Esophagus (tissue), 2 donors: ENCODE measurements around the gene TTC6. TPM values are rescaled to one million over a fixed set of nuclear protein-coding genes. Genes with fewer than 3 reads are reported as not detected.
A peak's percentile ranks its signal among the peaks of the same experiment; 100 is the strongest.

Experiments
- H3K27ac ChIP-seq, 2 donors: one replicate each; pipeline ENCODE4 v1.5.1; 2013; ENCODE audit warnings: low read depth in 2 of 2, mild to moderate bottlenecking in 2 of 2, inconsistent platforms in 1 of 2, low read length in 1 of 2, moderate library complexity in 1 of 2
- H3K27me3 ChIP-seq, 2 donors: one replicate each; pipeline ENCODE4 v1.6.1; 2013; ENCODE audit warnings: low read length in 2 of 2, control low read depth in 1 of 2, mild to moderate bottlenecking in 1 of 2; ENCODE audit not compliant: insufficient read depth in 2 of 2, control insufficient read depth in 1 of 2
- H3K36me3 ChIP-seq, 2 donors: one replicate each; pipeline ENCODE4 v1.6.1; 2013; ENCODE audit warnings: low read length in 1 of 2; ENCODE audit not compliant: control insufficient read depth in 2 of 2, insufficient read depth in 2 of 2
- H3K4me1 ChIP-seq, 2 donors: one replicate each; pipeline ENCODE4 v1.6.1; 2013; ENCODE audit warnings: low read length in 1 of 2; ENCODE audit not compliant: control insufficient read depth in 2 of 2, insufficient read depth in 2 of 2
- H3K4me3 ChIP-seq, 2 donors: one replicate each; pipeline ENCODE4 v1.5.1; 2013; ENCODE audit warnings: low read length in 2 of 2, mild to moderate bottlenecking in 2 of 2, low read depth in 1 of 2, moderate library complexity in 1 of 2
- H3K9me3 ChIP-seq, 2 donors: one replicate each; pipeline ENCODE4 v1.6.1; 2013; ENCODE audit warnings: mild to moderate bottlenecking in 2 of 2, low read depth in 1 of 2, low read length in 1 of 2, moderate library complexity in 1 of 2; ENCODE audit not compliant: control insufficient read depth in 2 of 2, insufficient read depth in 1 of 2
- WGBS, 2 donors: extraction: QIAGEN DNeasy Blood & Tissue Kit; methylation state at CpG; one replicate each; pipeline ENCODE4 v1.1.7; 2013; 5-methylcytosine and 5-hydroxymethylcytosine counted together
- polyA plus RNA-seq, 2 donors: library from polyadenylated mRNA; stranded (reverse); fragments of 200-250 nt; gene quantifications; one replicate each; pipeline ENCODE4 v1.2.3, GENCODE V29; 2013
- donor health status: healthy with polysubstance abuse.
- donor health status: Bipolar disorder and iron deficiency.

The TTC6 gene
- polyA plus RNA-seq, 2 donors, result 0.27 to 2.4 TPM

DNA sequence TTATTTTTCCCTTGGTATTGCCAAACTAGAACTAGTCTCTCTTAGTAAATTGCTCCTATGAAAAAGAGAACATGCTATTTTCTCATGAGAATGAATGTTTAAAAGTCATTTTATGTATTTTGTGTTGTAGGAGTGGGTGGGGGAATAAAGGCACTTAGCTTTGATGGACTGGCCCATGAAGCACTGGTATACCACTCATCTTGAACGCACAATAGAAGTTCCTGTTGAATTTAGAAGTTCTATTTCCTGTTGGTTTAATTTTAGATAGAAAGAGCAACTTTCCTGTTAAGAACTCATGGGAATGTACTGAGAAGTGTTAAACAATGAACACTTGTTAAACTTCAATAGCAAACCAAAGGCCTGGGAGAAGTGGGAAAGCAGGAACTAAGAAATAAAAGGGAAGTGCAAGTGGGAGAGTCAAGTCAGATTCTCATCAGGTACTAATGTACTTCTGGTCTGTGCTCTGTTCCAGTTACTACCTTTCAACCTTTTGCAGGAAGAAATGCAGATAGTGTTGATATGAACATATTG, 23.1 kb downstream of the TTC6 start:
- H3K36me3 ChIP-seq, result no peaks in the 10 kb centered on the region
- H3K27ac ChIP-seq, result no peak overlapping the region
- no peak overlapping the region for H3K4me3 ChIP-seq

DNA sequence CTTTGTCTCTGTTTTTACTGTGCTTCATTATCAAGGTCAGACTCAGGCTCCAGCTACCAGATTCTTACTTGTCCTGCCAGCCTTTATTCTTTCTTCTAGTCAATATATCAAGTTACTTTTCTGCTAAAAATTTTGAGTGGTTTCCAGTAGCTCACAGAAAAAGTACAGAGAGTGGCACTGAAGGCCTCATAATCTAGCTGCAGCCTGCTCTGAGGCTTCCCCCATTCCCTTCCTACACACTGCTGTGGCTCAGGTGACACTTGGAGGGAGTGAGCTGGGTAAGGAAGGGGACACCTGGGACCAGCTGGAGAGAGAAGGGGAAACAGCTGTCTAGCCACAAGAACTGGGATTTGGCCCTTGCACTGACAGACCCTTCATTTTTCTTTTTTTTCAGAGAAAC, 25.4 kb downstream of the TTC6 start:
- Histone ChIP-seq H3K27me3 (peaks cover 0 to 3% of the 10 kb centered on the region in 2 donors), H3K4me3 (no peak overlapping the region), H3K9me3 (peaks cover 0 to 2% of the 10 kb centered on the region in 2 donors), H3K27ac (no peak overlapping the region), H3K36me3 (no peaks in the 10 kb centered on the region), H3K4me1 (peaks cover 0 to 5% of the 10 kb centered on the region in 2 donors)

More for the DNA sequence above, 23.1 kb downstream of the TTC6 start:
- Histone ChIP-seq H3K4me1 (peaks cover 0 to 5% of the 10 kb centered on the region in 2 donors), H3K27me3 (peaks cover 0 to 3% of the 10 kb centered on the region in 2 donors), H3K9me3 (peaks cover 0 to 4% of the 10 kb centered on the region in 2 donors)
- 65 to 74% methylated on average over 1 of the region's 1 CpG for WGBS, 2 donors

DNA sequence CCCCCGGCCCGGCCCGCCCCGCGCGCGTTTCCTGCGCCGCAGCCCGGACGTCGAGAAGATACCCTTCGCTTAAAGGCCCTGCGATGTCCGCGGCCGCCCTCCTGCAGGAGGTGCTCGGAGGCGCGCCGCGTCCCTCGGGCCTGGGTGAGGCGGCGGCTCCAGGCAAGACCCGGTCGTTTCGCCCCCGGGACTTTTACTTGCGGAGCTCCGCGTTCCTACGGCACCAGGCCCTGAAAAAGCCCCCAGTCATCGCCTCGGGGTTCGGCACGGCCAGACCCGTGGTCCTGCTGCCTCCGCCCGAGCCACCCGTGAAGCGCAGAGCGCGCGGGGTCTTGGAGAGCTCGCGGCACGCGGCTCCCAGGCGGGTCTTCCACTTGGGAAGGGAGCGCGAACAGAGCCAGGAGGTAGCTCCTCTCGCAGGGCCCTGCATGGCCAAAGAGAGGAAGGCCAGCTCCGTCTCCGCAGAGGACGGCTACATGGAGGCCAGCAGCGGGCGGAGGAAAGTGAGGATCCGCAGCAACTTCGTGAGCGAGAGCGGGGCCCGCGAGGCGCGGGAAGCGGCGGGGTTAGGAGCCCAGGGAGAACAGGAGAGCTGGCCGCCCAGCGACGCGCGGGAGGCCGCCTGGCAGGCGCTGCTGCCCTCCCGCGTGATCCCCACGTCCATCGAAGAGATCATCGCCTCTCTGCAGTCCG, 26.9 kb downstream of the TTC6 start:
- H3K4me1 ChIP-seq, result peaks cover 0 to 5% of the 10 kb centered on the region in 2 donors
- peaks cover 0 to 3% of the 10 kb centered on the region in 2 donors for H3K27me3 ChIP-seq
- no peaks in the 10 kb centered on the region for H3K36me3 ChIP-seq
- no peaks in the 10 kb centered on the region for H3K9me3 ChIP-seq
- H3K27ac ChIP-seq, result no peak overlapping the region
- no peak overlapping the region for H3K4me3 ChIP-seq
- WGBS, 2 donors, result 45 to 49% methylated on average over 80 to 81 of the region's 81 CpGs

DNA sequence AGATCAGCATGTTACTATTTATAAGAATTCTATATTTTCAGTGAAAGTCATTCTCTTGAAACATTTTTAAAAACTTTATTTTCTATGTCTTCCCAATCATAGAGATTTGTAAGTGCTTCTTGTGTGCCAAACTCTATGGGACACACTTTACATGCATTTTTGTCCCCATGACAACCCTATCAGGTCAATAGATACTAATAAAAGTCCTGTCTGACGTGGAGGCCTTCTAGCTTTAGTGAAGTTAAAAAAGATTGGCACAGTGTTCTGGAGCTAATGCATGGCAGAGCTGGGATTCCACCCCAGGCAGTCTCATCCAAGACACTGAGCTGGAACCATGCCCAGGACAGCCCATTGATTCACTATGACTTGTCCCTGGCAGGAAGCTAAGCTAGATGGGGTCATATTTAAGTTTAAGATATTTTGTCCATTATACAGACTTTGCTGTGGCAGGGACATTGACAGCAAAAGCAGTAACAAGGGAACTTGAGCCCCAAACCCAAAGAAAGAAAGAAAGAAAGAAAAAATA, 28.1 kb downstream of the TTC6 start:
- H3K4me3 ChIP-seq, result no peak overlapping the region
- peak overlapping the region; percentile 63 for H3K27ac ChIP-seq
- H3K27me3 ChIP-seq, result peaks cover 0 to 3% of the 10 kb centered on the region in 2 donors
- 30 to 42% methylated on average over 1 of the region's 1 CpG for WGBS, 2 donors
- no peaks in the 10 kb centered on the region for H3K9me3 ChIP-seq
- H3K36me3 ChIP-seq, result no peaks in the 10 kb centered on the region
- peaks cover 0 to 5% of the 10 kb centered on the region in 2 donors for H3K4me1 ChIP-seq

DNA sequence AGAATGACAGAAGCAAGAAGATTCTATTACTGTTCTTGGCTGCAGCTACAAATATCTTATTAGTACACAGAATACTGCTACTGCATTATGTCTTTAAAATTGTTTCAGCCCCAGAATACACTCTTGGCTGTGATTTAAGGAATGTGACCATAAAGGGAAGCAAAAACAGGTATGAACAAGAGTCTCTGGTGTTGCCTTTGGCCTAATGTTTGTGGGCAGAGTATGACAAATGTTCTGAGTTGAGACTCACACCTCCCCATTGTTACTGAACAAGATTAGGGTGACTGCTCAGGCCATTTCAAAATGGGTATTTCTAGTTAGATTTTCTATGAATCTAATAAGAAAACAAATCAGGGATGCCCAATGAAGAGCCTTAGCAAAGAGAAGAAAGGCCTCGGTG, 28.5 kb downstream of the TTC6 start:
- Histone ChIP-seq H3K27me3 (no peaks in the 10 kb centered on the region), H3K9me3 (no peaks in the 10 kb centered on the region), H3K4me1 (peaks cover 0 to 5% of the 10 kb centered on the region in 2 donors), H3K36me3 (no peaks in the 10 kb centered on the region), H3K27ac (peak overlapping the region in 1 of 2 donors; percentile 63), H3K4me3 (no peak overlapping the region)
- 61 to 70% methylated on average over 1 of the region's 1 CpG for WGBS, 2 donors

DNA sequence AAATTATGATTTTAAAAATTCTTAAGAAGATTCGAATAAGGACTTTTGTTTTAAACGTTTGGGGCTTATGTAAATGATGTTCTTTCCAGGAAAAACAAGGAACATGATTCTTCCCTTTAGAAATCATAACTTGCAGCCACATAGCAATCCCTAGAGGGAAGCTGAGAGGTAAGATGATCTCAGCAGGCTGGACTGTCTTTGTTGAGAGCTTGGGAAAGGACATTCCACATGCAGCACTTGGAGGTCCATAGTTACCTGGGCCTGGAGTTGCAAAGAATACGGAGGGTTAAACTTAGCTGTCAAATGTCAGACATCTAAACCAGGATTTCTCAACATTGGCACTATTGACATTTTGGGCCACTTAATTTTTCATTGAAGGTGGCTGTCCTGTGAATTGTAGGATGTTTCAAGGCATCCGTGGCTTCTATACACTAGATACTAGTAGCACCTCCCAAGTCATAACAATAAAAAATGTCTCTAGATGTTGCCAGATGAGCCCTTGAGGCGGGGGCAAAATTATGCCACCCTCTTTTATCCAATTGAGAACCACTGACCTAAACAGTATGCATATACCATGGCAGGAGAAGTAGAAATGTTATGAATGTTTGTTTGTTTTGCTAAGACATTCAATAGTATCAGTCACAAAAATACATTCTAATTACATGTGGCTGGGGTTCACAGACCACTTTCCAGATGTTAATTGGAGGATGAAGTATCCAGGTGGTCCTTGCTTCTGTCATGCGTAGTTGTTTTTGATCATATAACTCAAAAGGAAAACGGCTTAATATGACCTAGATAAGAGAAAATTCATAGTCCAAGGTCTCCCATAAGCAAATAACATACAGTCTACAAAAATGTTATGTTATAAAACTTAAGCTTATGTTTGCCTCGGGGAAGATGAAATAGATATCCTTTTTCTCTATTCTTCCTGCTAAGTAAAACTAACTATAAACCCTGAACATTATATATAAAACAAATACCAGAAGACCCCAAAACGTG, 30.5 kb downstream of the TTC6 start:
- H3K4me1 ChIP-seq, result peaks cover 0 to 5% of the 10 kb centered on the region in 2 donors
- H3K27me3 ChIP-seq, result no peaks in the 10 kb centered on the region
- WGBS, 2 donors, result 68 to 79% methylated on average over 9 of the region's 9 CpGs
- H3K36me3 ChIP-seq, result no peaks in the 10 kb centered on the region
- no peaks in the 10 kb centered on the region for H3K9me3 ChIP-seq
- H3K4me3 ChIP-seq, result no peak overlapping the region
- H3K27ac ChIP-seq, result no peak overlapping the region

DNA sequence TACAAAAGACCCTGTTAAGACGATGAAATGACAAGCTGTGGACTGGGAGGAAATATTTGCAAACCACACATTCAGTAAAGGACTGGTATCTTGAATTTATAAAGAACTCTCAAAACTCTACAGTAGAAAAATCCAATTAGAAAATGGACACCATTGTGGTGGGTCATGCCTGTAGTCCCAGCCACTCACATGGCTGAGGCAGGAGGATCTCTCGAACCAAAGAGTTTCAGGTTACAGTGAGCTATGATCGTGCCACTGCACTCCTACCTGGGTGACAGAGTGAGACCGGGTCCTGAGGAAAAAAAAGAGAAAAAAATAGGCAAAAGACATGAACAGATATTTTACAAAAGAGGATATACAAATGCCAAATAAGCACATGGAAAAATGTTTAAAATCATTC, 41.9 kb downstream of the TTC6 start:
- H3K4me3 ChIP-seq, result no peak overlapping the region
- H3K4me1 ChIP-seq, result no peaks in the 10 kb centered on the region
- no peaks in the 10 kb centered on the region for H3K36me3 ChIP-seq
- H3K9me3 ChIP-seq, result no peaks in the 10 kb centered on the region
- no peaks in the 10 kb centered on the region for H3K27me3 ChIP-seq
- no peak overlapping the region for H3K27ac ChIP-seq
- 69 to 72% methylated on average over 4 of the region's 4 CpGs for WGBS, 2 donors

DNA sequence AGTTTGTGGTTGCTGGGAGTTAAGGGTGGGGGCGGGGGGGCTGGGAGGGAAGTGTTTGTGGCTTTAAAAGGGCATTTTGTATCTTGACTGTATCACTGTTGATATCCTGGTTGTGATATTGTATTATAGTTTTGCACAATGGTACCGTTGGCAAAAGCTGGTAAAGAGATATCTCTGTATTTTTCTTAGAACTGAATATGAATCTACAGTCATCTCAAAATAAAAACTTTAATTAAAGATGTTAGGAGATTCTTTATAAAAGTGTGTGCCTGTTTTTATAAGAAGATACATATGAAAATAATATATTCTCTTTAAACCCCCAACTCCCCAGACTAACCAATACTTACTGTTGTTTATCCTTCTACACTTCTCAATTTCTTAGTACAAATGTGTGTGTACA, 43.2 kb downstream of the TTC6 start:
- Histone ChIP-seq H3K36me3 (no peaks in the 10 kb centered on the region), H3K27ac (no peak overlapping the region), H3K27me3 (no peaks in the 10 kb centered on the region), H3K4me1 (no peaks in the 10 kb centered on the region), H3K9me3 (no peaks in the 10 kb centered on the region), H3K4me3 (no peak overlapping the region)
- WGBS, 2 donors, result 88% methylated on average over 2 of the region's 2 CpGs

DNA sequence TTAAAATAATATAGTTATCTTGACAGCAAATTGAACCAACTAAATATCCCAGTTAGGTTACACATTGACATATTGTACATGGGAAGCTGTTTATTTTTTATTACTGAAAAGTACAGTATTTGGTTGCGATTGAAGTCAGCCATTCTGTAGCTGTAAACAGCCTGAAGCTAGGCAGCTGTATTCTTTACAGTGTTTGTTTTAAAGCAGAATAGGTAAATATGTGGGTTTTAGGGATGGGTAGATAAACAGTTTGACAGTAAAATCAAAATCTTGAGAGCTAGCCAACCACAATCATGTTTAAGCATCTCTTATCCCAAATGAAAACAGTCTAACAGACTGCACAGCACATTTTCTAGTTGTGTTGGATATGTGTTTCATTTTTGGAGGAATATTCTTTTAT, 45.7 kb downstream of the TTC6 start:
- no peak overlapping the region for H3K27ac ChIP-seq
- 64 to 76% methylated on average over 1 of the region's 1 CpG for WGBS, 2 donors
- no peaks in the 10 kb centered on the region for H3K4me1 ChIP-seq
- H3K9me3 ChIP-seq, result no peaks in the 10 kb centered on the region
- H3K4me3 ChIP-seq, result no peak overlapping the region
- H3K36me3 ChIP-seq, result no peaks in the 10 kb centered on the region
- H3K27me3 ChIP-seq, result no peaks in the 10 kb centered on the region
